Thoracic aorta (tissue), 2 donors: ENCODE measurements around the gene GATA5. TPM values are rescaled to one million over a fixed set of nuclear protein-coding genes. Genes with fewer than 3 reads are reported as not detected.

Experiments used
- ATAC-seq: fragments of 150-250 bp; one replicate; pipeline ENCODE4 v1.8.0; 2017; ENCODE audit warnings: low read depth; ENCODE audit not compliant: insufficient number of reproducible peaks, low FRiP score
- DNase-seq: peaks from one replicate; pipeline ENCODE4 v3.0.0-alpha.2; 2020; ENCODE audit warnings: low spot score
- H3K27ac ChIP-seq, 2 donors: fragments of 200-600 bp; sonication (generic); 1 replicate in 1 of 2; 2 replicates in 1 of 2; pipeline ENCODE4 v1.5.1; 2016; ENCODE audit warnings: mild to moderate bottlenecking in 2 of 2, moderate library complexity in 2 of 2
- H3K27me3 ChIP-seq: fragments of 200-600 bp; sonication (generic); replicated peaks from 2 replicates; pipeline ENCODE4 v1.6.0; 2016; ENCODE audit warnings: mild to moderate bottlenecking; ENCODE audit not compliant: insufficient read depth
- H3K36me3 ChIP-seq: fragments of 200-600 bp; sonication (generic); one replicate; pipeline ENCODE4 v1.5.1; 2016
- H3K4me1 ChIP-seq, 2 donors: fragments of 200-600 bp; sonication (generic); 1 replicate in 1 of 2; 2 replicates in 1 of 2; pipeline versions ENCODE4 v1.5.1 to v1.6.0; 2016; ENCODE audit warnings: low read depth in 2 of 2, mild to moderate bottlenecking in 1 of 2; ENCODE audit not compliant: control insufficient read depth in 1 of 2
- H3K4me3 ChIP-seq: fragments of 200-600 bp; sonication (generic); 2 replicates; pipeline ENCODE4 v1.5.1; 2016; ENCODE audit warnings: mild to moderate bottlenecking
- H3K9me3 ChIP-seq: fragments of 200-600 bp; sonication (generic); 2 replicates; pipeline ENCODE4 v1.5.1; 2016
- total RNA-seq, 2 donors: library from RNA; depleted of rRNA; stranded (reverse); fragments of >200 nt; gene quantifications; one replicate each; pipeline versions ENCODE4 v1.1.0 to v1.2.3, GENCODE V29; 2016
- TF ChIP-seq, protein P1 (sequence below): fragments of 200-600 bp; sonication (generic); IDR thresholded peaks from one replicate; pipeline ENCODE4 v1.5.1; 2019; ENCODE audit warnings: antibody characterized with exemption

GATA5 gene
- total RNA-seq, 2 donors from 2014 or later: 0.27 TPM; not detected in 1

DNA sequence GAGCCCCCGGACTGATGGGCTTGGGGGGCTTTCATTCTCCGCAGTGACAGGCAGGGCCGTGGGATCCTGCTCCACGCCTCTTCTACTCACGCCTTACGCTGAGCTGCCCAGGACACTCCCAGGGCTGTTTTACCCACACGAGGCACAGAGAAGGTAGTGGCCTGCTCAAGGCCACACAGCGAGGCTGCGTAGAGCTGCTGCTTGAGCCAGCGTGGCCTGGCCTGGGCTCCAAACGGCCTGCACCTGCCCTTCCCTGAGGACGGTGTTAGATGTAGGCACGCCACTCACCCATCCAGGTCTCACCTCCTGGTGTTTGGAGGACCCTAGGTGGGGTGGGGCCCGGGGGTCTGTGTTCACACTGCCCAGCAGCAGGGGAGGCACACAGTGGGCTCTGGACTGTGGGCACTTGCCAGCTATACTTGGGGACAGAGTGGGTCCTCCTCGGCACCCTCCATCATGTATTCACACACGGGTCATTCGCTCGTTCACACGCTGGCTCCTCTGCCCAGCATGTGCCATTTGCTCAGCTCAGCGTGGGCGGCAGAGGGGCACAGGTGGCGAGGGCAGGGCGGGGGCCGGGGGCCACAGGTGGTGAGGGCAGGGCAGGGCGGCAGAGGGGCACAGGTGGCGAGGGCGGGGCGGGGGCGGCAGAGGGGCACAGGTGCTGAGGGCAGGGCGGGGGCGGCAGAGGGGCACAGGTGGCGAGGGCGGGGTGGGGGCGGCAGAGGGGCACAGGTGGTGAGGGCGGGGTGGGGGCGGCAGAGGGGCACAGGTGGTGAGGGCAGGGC is 30.0 kb downstream of the GATA5 start:
- no peak overlapping the region for H3K4me3 ChIP-seq
- TF ChIP-seq, protein P1, sequence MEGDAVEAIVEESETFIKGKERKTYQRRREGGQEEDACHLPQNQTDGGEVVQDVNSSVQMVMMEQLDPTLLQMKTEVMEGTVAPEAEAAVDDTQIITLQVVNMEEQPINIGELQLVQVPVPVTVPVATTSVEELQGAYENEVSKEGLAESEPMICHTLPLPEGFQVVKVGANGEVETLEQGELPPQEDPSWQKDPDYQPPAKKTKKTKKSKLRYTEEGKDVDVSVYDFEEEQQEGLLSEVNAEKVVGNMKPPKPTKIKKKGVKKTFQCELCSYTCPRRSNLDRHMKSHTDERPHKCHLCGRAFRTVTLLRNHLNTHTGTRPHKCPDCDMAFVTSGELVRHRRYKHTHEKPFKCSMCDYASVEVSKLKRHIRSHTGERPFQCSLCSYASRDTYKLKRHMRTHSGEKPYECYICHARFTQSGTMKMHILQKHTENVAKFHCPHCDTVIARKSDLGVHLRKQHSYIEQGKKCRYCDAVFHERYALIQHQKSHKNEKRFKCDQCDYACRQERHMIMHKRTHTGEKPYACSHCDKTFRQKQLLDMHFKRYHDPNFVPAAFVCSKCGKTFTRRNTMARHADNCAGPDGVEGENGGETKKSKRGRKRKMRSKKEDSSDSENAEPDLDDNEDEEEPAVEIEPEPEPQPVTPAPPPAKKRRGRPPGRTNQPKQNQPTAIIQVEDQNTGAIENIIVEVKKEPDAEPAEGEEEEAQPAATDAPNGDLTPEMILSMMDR: no peak
- H3K36me3 ChIP-seq: no peaks in the 10 kb centered on the region
- no peaks in the 10 kb centered on the region for H3K27me3 ChIP-seq
- DNase-seq: no peak
- no peaks in the 10 kb centered on the region for H3K4me1 ChIP-seq
- no peak for ATAC-seq
- no peaks in the 10 kb centered on the region for H3K9me3 ChIP-seq
- H3K27ac ChIP-seq: no peak overlapping the region

DNA sequence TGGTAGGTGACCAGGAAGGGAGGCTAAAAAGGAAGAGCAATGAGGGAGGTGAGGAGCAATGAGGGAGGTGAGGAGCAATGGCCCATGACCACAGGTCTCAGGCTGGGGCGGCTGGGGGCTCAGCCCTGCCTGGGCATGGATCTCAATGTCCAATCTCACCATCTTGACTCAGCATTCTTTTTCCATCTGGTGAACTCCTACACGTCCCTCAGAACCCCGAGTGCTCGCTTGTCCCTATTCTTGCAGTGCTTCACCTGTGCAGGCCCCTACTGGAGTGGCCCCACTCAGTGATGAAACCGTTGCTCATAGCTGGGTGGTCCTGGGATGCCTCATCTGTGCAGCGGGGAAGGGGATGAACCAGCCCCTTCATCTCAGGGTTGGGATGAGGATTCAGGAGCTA is 31.5 kb downstream of the GATA5 start:
- H3K9me3 ChIP-seq: no peaks in the 10 kb centered on the region
- no peak overlapping the region for H3K4me3 ChIP-seq
- TF ChIP-seq, protein P1: no peak
- ATAC-seq (no peak), DNase-seq (no peak)
- no peaks in the 10 kb centered on the region for H3K36me3 ChIP-seq
- H3K27me3 ChIP-seq: no peaks in the 10 kb centered on the region
- H3K4me1 ChIP-seq: no peaks in the 10 kb centered on the region
- no peak overlapping the region for H3K27ac ChIP-seq

DNA sequence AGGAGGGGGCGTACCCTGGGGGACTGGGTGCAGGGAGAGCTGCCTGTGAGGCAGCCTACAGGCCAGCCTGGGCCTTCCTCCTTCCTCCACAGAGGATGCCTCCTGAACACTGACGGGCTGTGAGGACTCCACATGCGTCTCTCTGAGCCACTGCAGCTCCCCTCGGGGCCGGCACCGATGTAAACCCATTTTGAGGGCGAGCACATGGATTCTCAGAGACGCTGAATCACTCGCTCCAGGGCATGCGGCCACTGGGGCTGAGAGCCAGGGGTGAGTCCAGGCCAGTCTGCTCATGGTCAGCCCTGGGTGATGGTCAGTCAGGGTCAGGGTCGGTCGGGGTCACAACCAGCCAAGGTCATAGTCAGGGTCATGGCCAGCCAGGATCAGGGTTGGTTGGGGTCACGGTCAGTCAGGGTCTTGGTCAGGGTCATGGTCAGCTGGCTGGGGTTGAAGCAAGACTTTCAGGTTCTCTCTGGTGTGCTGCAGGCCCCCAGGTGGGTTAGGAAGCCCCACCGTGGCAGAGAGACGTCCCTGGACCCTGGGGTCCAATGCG is 33.7 kb downstream of the GATA5 start:
- Histone ChIP-seq H3K27ac (no peak overlapping the region), H3K4me3 (no peak overlapping the region), H3K27me3 (no peaks in the 10 kb centered on the region), H3K4me1 (peaks cover 0 to 6% of the 10 kb centered on the region in 2 donors), H3K36me3 (no peaks in the 10 kb centered on the region), H3K9me3 (no peaks in the 10 kb centered on the region)
- DNase-seq: no peak
- TF ChIP-seq, protein P1: no peak
- ATAC-seq: no peak

DNA sequence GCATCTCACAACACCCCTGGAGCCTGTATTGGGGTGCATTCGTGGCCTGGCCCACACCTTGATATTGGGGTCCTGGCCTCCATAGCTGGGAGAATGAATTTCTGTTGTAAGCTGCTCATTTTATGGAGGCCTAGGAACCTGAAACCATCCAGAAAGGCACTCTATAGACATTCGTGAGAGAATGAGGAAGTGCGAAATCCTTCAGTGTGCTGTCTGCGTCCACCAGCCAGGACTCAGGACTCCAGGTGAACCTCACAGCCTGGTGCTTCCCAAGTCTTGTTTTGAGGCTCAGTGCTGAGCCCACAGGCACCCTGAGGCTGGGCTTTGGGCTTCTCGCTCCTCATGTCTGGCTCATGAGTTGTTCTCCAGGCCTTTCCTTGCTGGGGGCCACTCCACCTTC is 36.6 kb downstream of the GATA5 start:
- DNase-seq: no peak
- ATAC-seq: no peak
- Histone ChIP-seq H3K4me3 (no peak overlapping the region), H3K4me1 (peaks cover 3 to 11% of the 10 kb centered on the region in 2 donors), H3K27me3 (no peaks in the 10 kb centered on the region), H3K36me3 (no peaks in the 10 kb centered on the region), H3K9me3 (no peaks in the 10 kb centered on the region), H3K27ac (no peak overlapping the region)
- TF ChIP-seq, protein P1: no peak

DNA sequence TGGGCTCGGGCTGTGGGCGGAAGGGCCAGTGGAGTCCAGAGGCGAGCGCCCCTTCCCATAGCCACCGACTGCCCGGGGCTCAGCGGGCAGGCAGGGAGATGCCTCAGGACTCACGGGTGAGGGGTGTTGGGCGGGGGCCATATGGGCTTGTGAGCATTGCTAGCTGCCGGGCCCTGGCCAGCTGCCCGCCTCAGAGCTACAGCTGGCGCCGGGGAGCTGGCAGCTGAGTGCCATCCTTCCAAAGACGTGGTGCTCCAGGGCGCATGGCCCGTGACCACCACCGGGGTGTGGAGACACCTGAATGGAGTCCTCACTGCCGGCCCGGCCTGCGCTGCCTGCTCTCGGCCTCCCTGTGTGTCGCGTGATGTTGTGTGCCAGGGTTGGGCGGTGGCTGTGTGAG is 37.9 kb downstream of the GATA5 start:
- no peaks in the 10 kb centered on the region for H3K27me3 ChIP-seq
- peaks cover 9 to 23% of the 10 kb centered on the region in 2 donors for H3K4me1 ChIP-seq
- ATAC-seq (no peak), DNase-seq (no peak)
- H3K4me3 ChIP-seq: no peak overlapping the region
- no peak overlapping the region for H3K27ac ChIP-seq
- H3K9me3 ChIP-seq: no peaks in the 10 kb centered on the region
- TF ChIP-seq, protein P1: no peak
- H3K36me3 ChIP-seq: no peaks in the 10 kb centered on the region
